AG09319 (cell line): Measurements from ENCODE around the gene MCF2L2.

Experiments
- DNase-seq: peaks from one replicate; pipeline ENCODE4 v3.0.0-alpha.2; 2010; ENCODE audit warnings: low read depth; ENCODE audit errors: extremely low read depth
- CTCF ChIP-seq: IDR thresholded peaks from 2 replicates; pipeline ENCODE4 v1.5.1; 2011; ENCODE audit warnings: low read depth, mild to moderate bottlenecking, inconsistent platforms, low read length, moderate library complexity

MCF2L2 gene

GRCh38 chr3:183359036-183359435 is 69.4 kb downstream of the MCF2L2 start:
- DNase-seq = no peak
- no peak for TF ChIP-seq CTCF

- no peak for DNase-seq
Observed at GRCh38 chr3:183357564-183358079, 70.8 kb downstream of the MCF2L2 start.

GRCh38 chr3:183356920-183357319 is 71.5 kb downstream of the MCF2L2 start:
- no peak for DNase-seq
- TF ChIP-seq CTCF = no peak

More at GRCh38 chr3:183357564-183358079, 70.8 kb downstream of the MCF2L2 start:
- no peak for TF ChIP-seq CTCF

GRCh38 chr3:183354874-183355273 is 73.5 kb downstream of the MCF2L2 start:
- no peak for DNase-seq
- TF ChIP-seq CTCF = no peak

- DNase-seq = no peak
Observed at GRCh38 chr3:183354325-183354831, 74.0 kb downstream of the MCF2L2 start.

GRCh38 chr3:183353421-183353820 is 75.0 kb downstream of the MCF2L2 start:
- DNase-seq = no peak
- no peak for TF ChIP-seq CTCF

More at GRCh38 chr3:183354325-183354831, 74.0 kb downstream of the MCF2L2 start:
- no peak for TF ChIP-seq CTCF

GRCh38 chr3:183350164-183350563 is 78.3 kb downstream of the MCF2L2 start:
- no peak for TF ChIP-seq CTCF
- DNase-seq = no peak
